GM12892 (cell line): ENCODE measurements around the gene COG7.

Experiments
- POLR2A ChIP-seq: IDR thresholded peaks from 2 replicates; pipeline ENCODE4 v1.6.1; 2011; ENCODE audit warnings: low read depth, low read length, control low read depth
- TAF1 ChIP-seq: IDR thresholded peaks from 2 replicates; pipeline ENCODE4 v1.6.1; 2011; ENCODE audit warnings: low read depth, mild to moderate bottlenecking, control low read depth, low read length, borderline replicate concordance

- TF ChIP-seq POLR2A (no peak), TAF1 (no peak)
These were observed 18.6 kb downstream of the COG7 start for GRCh38 chr16:23434380-23434779.
